Right lobe of liver (tissue), 6 donors: ENCODE measurements around the gene PANK1. TPM values are rescaled to one million over a fixed set of nuclear protein-coding genes. Genes with fewer than 3 reads are reported as not detected.

ENCODE experiments used
- ATAC-seq, 4 donors: fragments of 200-7000 bp; cut with Tn5 transposase; one replicate each; pipeline ENCODE4 v1.9.1; 2020; ENCODE audit warnings: mild to moderate bottlenecking in 4 of 4, moderate library complexity in 4 of 4
- DNase-seq, 3 donors: peaks; one replicate each; pipeline ENCODE4 v3.0.0-alpha.2; 2020
- H3K27ac ChIP-seq, 3 donors: fragments of 200-600 bp; one replicate each; pipeline ENCODE4 v1.8.0; 2022
- H3K27me3 ChIP-seq, 2 donors: fragments of 200-600 bp; one replicate each; pipeline ENCODE4 v1.8.0; 2022
- H3K36me3 ChIP-seq, 4 donors: fragments of 200-600 bp; sonication (generic) in 1 of 4; one replicate each; pipeline versions ENCODE4 v1.5.1 to v1.8.0; 2017 to 2022; ENCODE audit warnings: control low read depth in 1 of 4
- H3K4me1 ChIP-seq, 4 donors: fragments of 200-600 bp; sonication (generic) in 1 of 4; one replicate each; pipeline versions ENCODE4 v1.5.1 to v1.8.0; 2017 to 2022; ENCODE audit warnings: control low read depth in 1 of 4
- H3K4me3 ChIP-seq, 3 donors: fragments of 200-600 bp; one replicate each; pipeline ENCODE4 v1.8.0; 2022
- H3K9me3 ChIP-seq, 4 donors: fragments of 200-600 bp; sonication (generic) in 1 of 4; one replicate each; pipeline versions ENCODE4 v1.5.1 to v1.8.0; 2017 to 2022; ENCODE audit warnings: control low read depth in 1 of 4
- CTCF ChIP-seq, 4 donors: fragments of 200-600 bp in 3 of 4; fragments of 450-650 bp in 1 of 4; IDR thresholded peaks; one replicate each; pipeline versions ENCODE4 v1.5.1 to v1.8.0; 2016 to 2022; ENCODE audit warnings: antibody characterized with exemption in 4 of 4, mild to moderate bottlenecking in 2 of 4
- POLR2A ChIP-seq: fragments of 450-650 bp; IDR thresholded peaks from one replicate; pipeline ENCODE4 v1.6.1; 2017; ENCODE audit warnings: antibody characterized with exemption, mild to moderate bottlenecking
- WGBS: methylation state at CpG from one replicate; pipeline ENCODE4 v1.1.6; 2018; ENCODE audit warnings: low coverage, low lambda C conversion rate; ENCODE audit not compliant: insufficient coverage; ENCODE audit errors: missing lambda C conversion rate; 5-methylcytosine and 5-hydroxymethylcytosine counted together
- intact Hi-C, 2 donors: fragments of 100-400 bp; cut with DNase I; formaldehyde crosslinking; loops; one replicate each; pipeline versions ENCODE4 v1.11.2 to v1.14.1; 2022
- total RNA-seq, 6 experiments: library from RNA; depleted of rRNA in 2 of 6; stranded (reverse); fragments of >200 nt in 2 of 6; fragmentation: NEBNext Ultra II Directional in 3 of 6; extraction: Animal tissue kit (Norgen Biotek cat#: 25700) in 3 of 6; gene quantifications; one replicate each; pipeline versions ENCODE4 v1.1.0 to v1.2.4, GENCODE V29; 2016 to 2023
- donor health status: DM: no; HTN: yes; CAD: no.
- donor health status: DM: no; HTN: no; CAD: no.
- donor health status: DM: no; HTN: no; CAD: no.
- donor health status: DM: no; HTN: yes; CAD: no.
- donor health status: DM: no; HTN: yes; CAD: no.

PANK1 gene
- total RNA-seq, 6 experiments from 2014 or later, result 13.3 to 71.0 (median 48.6) TPM

- H3K4me3 ChIP-seq, result no peak overlapping the region
- no peak overlapping the region for H3K27ac ChIP-seq
- no peak for ATAC-seq
- H3K9me3 ChIP-seq, result no peaks in the 10 kb centered on the region
- DNase-seq, result no peak
- no peak for TF ChIP-seq CTCF (IDR thresholded peaks at IDR 0.05)
- no peaks in the 10 kb centered on the region for H3K4me1 ChIP-seq
- intact Hi-C loops, result no loop called here
- no peaks in the 10 kb centered on the region for H3K36me3 ChIP-seq
- 80% methylated on average over 1 of the region's 1 CpG for whole genome bisulfite sequencing
- no peaks in the 10 kb centered on the region for H3K27me3 ChIP-seq
These were observed 25.9 kb upstream of the PANK1 start for GRCh38 chr10:89670926-89671325.

GRCh38 chr10:89669985-89670384 lies 24.9 kb upstream of the PANK1 start:
- no peaks in the 10 kb centered on the region for H3K36me3 ChIP-seq
- H3K27ac ChIP-seq, result no peak overlapping the region
- 100% methylated on average over 1 of the region's 1 CpG for WGBS
- no peaks in the 10 kb centered on the region for H3K4me1 ChIP-seq
- DNase-seq, result no peak
- ATAC-seq, result no peak
- no peak overlapping the region for H3K4me3 ChIP-seq
- H3K27me3 ChIP-seq, result no peaks in the 10 kb centered on the region
- no peaks in the 10 kb centered on the region for H3K9me3 ChIP-seq
- intact Hi-C loops, result no loop called here
- TF ChIP-seq POLR2A, result no peak
- no peak for TF ChIP-seq CTCF (IDR thresholded peaks at IDR 0.05)

- Histone ChIP-seq H3K9me3 (no peaks in the 10 kb centered on the region), H3K4me1 (no peaks in the 10 kb centered on the region), H3K36me3 (no peaks in the 10 kb centered on the region), H3K27me3 (no peaks in the 10 kb centered on the region), H3K27ac (no peak overlapping the region), H3K4me3 (no peak overlapping the region)
- ATAC-seq (no peak), DNase-seq (no peak)
- TF ChIP-seq CTCF (IDR thresholded peaks at IDR 0.05) (no peak), POLR2A (no peak)
- 67% methylated on average over 3 of the region's 3 CpGs for WGBS
- intact Hi-C loops, result no loop called here
These were observed 23.5 kb upstream of the PANK1 start for GRCh38 chr10:89668386-89669071.

GRCh38 chr10:89666138-89666537 lies 21.1 kb upstream of the PANK1 start:
- H3K27ac ChIP-seq, result no peak overlapping the region
- no peaks in the 10 kb centered on the region for H3K27me3 ChIP-seq
- no peaks in the 10 kb centered on the region for H3K4me1 ChIP-seq
- TF ChIP-seq POLR2A, result no peak
- no peak for TF ChIP-seq CTCF (IDR thresholded peaks at IDR 0.05)
- no CpG with 5 or more reads among the region's 1 CpG for WGBS
- DNase-seq (no peak), ATAC-seq (no peak)
- H3K36me3 ChIP-seq, result no peaks in the 10 kb centered on the region
- H3K4me3 ChIP-seq, result no peak overlapping the region
- intact Hi-C loops, result no loop called here
- no peaks in the 10 kb centered on the region for H3K9me3 ChIP-seq

GRCh38 chr10:89665302-89665701 lies 20.3 kb upstream of the PANK1 start:
- ATAC-seq (no peak), DNase-seq (no peak)
- Histone ChIP-seq H3K9me3 (no peaks in the 10 kb centered on the region), H3K27me3 (no peaks in the 10 kb centered on the region), H3K36me3 (no peaks in the 10 kb centered on the region), H3K4me3 (no peak overlapping the region), H3K4me1 (no peaks in the 10 kb centered on the region), H3K27ac (no peak overlapping the region)
- WGBS, result 92% methylated on average over 2 of the region's 2 CpGs
- TF ChIP-seq CTCF (IDR thresholded peaks at IDR 0.05) (no peak), POLR2A (no peak)
- intact Hi-C loops, result no loop called here
